HG02763 (cell line): ENCODE data around the gene MRPL24.
A peak's percentile ranks its signal among the peaks of the same experiment; 100 is the strongest.
"Not testable (repeated sequence)": the region's sequence is repeated elsewhere in the genome, so short reads cannot be mapped to it uniquely, and the experiment has no call there.

ENCODE experiments used
- ATAC-seq: cut with Tn5 transposase; IDR thresholded peaks from one replicate; pipeline ENCODE4 v1.9.1; 2021; ENCODE audit warnings: mild to moderate bottlenecking, moderate library complexity; ENCODE audit not compliant: unreplicated experiment

The MRPL24 gene

DNA sequence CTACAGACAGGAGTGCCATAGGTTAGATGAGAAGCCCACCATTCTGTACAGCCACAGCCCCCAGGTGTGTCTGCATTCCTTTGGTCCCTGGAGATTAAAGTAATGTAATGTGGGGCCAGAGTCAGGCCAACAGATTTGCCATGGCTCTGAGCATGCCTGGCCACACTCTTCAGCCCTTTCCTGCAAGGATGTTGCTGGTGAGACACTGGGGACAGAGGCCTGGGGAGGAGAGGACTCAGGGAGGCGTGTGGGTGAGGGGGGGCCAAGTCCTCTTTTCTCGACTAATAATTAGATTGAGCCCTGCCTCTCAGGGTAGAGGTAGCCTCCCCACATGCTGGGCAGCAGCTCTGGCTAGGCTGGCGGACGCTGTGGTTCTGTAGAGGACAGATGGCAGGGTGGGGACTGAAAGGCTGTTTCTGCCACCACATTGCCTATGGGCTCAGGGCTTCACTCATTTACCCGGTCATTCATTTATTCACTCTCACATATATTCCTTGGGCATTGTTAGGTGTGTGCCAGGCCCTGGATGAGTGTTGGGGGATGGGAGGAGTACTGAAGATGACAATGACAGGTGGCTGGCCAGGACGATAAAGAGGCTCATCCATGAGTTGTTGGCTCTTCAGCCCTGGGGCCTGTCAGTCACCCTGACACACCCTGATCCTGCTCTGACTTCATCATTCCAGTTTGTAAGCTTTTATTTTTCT lies 19.4 kb upstream of the MRPL24 start:
- no peak for ATAC-seq

DNA sequence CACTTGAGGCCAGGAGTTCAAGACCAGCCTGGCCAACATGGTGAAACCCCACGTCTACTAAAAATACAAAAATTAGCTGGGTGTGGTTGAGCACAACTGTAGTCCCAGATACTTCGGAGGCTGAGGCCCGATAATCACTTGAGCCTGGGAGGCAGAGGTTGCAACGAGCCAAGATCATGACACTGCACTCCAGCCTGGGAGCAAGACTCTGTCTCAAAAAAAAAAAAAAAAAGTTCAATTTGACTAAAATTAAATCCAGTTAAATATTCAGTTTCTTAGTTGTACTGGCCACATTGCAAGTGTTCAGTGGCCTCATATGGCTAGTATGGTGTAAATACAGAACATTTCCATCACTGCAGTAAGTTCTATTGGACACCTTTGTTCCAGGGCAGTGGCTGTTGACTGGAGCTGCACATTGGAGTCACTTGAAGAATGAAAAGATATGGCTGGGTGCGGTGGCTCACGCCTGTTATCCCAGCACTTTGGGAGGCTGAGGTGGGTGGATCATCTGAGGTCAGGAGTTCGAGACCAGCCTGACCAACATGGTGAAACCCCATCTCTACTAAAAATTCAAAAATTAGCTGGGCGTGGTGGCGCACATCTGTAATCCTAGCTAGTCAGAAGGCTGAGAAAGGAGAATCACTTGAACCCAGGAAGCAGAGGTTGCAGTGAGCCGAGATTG lies 16.8 kb upstream of the MRPL24 start:
- ATAC-seq = not testable (repeated sequence)

DNA sequence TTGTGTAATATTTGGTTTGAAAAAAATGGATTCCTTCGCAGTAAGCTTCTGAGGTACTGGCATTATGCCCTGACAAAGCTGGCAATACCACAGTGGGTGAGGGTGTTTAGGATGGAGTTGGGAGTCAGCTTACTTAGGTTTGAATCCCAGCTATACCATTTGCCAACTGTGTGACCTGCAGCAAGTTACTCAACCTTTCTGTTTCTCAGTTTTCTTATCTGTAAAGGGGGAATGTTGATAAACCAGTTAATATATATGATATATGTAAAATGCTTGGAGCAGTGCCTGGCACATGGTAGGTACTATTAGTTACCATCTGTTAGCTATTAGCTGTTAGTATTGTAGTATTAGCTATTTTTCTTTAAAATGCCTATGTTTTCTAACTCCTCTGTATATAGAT lies 15.5 kb upstream of the MRPL24 start:
- no peak for ATAC-seq

DNA sequence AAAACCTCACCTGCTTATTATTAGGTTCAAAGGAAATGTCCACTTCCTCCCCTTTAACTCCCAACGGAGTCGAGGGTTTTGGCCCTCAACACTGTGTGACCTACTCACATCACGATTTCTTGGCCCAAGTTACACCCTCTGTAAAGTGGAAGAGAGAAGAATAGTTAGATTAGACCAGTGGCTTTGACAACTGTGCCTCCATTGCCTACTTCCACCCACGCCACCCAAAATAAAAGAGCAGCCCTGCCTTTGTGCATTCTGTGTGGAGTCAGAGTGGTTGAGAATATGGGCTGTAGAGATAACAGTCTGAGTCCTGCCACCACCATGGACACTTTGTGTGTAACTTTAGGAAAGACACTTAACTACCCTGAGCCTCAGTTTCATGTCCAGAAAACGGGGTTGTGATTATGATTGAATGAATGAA lies 14.7 kb upstream of the MRPL24 start:
- no peak for ATAC-seq

DNA sequence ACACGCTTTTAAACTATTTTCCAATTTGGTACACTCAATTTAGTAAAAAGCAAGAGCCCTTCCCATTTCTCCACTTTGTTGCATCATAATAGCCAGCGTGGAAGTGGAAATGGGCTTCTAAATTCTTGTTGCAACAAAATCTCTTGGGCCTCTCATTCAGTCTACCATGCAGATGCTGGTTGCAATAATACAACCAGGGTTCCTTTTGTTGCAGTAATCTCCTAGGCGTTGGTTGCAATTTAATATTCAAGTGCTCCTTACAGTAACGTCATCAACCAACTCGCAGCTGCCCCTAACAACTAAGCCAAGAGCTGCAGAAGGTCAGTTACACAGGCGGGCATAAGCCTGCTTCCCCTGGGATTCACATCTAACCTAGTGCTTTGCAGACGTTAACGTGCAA lies 13.3 kb upstream of the MRPL24 start:
- no peak for ATAC-seq

DNA sequence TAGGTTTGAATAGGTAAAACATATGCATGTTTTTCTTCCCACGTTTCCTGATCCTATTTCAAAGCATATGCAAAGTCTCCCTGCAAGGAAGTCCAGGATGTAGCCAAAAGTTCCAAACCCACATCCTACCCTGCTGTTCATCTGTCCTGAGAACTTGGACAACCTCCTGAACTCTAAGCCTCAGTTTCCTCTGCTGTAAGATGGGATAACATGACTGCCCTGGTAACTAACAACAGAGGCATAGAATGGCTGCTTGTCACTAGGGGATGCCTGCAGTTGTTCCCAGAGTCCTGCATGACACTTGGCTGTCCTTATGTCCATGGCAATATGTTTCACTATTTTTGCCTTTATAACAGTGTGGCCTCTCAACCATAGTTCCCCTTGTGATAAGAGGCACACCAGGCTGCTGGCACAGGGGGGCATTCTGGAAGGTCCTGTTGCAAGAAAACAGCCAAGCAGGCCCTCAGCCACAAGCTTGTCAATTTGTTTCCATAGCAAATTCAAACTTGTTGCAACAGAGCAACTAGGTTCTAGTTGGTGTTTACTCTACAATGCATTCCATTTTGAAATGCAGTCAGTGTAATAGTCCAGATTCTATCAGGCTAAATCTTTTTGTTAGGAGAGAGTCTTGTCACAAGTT lies 12.1 kb upstream of the MRPL24 start:
- no peak for ATAC-seq

DNA sequence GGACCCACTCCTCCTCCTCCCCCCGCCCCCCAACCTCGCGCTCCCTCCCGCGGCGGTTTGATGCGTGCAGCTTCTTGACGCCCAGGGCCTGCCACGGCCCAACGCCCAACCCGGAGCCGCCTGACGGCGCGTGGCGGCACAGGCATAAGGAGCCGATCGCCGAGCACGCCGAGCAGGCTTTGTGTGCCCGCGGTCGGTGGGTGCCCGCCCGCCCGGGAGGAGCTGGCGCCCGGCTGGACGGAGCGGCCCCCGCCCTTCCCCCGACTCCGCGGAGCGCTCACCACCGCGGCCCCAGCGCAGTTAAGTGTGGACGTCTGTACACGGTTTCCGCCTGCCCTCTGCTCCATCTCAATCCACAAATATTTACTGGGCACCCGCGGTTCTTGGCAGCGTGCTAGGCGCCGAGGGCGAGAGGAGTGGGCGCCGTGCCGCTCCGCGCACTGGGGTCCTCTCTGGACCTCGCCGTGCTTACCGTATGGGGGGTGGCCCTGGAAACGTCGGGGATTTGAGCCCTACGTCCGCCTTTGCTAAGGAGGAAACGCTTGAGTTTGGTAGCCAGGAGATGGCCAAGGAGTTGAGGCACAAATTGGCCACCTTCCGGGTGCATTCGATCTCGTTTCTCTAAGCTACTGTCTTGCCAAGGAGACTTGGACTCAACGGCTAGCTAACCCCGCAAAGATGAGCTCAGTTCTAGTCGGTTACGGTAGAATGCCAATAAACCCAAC lies 11.0 kb upstream of the MRPL24 start:
- peak; percentile 71 for ATAC-seq

DNA sequence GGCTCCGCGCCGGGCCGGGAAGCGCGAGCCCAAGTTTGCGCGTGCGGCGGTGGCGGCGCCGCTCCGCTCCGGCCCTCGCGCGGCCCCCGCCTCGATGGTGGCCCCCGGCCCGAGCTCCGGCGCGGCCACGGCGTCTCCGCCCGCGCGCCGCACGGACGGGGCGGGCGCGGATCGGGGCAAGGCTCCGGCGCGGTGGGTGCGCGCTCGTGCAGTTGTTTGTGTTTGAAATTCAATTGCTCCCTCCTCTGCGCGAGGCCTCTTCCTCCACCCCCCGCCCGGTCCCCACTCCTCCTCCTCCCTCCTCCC lies 10.5 kb upstream of the MRPL24 start, which contains the start of gene HDGF:
HDGF (minus strand) TSS at position 225 of the 306 bp plus-strand sequence. CDS start 246 bp downstream, outside the sequence.
- peak; percentile 15 for ATAC-seq

DNA sequence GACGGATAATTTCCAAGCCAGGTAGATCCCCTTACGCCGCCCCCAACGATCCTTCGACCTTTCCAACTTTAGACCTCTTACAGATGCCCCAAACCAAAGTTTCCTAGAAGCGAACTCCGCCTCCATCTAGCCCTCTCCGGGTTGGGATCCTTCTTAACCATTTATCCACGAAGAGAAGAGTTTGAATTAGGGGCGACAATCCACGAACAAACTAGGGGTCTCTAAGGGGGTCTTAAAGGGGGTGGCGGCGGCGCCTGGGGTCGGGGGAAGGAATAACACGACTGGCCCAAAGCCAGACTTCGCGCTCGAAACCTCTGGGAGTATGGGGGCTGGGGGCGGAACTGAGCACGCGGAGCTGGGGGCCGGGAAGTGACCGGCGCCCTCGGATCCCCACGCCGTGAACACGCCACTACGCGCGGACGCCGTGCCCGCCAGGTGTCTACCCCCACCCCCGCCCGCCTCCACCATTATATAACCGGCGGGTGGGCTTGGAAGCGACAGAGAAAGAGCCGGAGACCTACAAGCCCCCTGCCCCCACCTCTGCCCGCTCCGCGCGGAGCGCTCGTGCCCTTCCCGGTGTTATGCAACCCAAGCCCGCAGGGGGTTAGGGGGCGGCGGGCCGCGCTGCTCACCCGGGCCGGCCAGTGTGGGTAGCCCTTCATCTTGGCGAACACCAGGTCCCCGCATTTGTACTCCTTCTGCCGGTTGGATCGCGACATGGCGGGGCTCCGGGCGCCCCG lies 10.0 kb upstream of the MRPL24 start:
- peak; percentile 3 for ATAC-seq

DNA sequence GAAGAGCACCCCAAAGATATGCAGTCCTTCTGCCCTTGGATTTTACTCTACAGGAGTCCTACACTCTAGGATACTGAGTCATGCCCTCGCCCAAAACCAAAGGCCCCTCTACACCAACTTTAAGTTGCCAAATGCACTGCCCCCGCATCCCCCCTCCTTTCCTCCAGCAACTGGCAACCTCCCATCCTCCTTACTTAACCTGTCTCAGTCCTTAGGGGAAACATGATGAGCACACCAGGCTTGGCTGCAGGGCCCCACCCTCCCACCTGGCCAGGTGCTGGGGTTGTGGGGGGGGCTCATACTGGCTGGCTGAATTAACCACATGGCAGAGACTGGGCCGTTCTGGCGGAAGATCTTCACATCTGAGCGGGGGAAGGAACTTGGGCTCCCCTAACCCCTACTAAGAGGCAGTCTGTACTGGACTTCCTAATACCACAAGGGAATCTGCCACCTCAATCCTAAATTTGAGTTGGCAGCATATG lies 9.3 kb upstream of the MRPL24 start:
- ATAC-seq = no peak

DNA sequence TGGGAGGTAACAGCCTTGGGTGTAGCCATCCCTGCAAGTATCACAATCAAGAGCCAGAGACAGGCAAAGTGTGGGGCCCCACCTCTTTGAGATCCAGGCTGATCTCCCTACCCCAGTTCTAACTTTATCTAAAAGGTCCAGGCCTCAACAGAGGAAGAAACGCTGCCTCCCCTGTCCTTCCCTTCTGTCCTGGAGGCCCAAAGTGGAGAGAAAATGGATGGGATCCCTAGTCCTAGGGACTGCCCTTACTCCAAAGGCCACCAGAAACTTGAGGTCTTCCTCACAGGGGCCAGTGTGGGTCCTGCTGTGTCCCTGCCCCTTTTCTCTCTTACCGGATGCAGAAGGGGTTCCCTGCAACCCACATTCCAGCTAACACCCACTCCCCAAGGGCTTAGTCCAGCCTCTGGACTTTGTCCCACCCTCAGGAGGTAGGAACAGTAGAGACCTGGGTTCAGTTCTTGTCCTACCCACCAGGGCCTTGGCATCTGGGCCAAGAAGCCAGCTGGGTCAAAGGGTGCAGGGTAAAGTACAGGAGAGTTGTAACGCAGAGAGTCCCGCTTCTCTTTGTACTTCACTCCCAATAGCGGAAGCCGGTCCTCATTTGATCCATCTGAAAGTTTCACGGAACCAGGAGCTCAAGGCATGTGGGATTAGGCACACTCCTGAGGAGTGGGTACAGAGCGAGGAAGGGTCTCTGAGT lies 8.7 kb upstream of the MRPL24 start:
- ATAC-seq = no peak

DNA sequence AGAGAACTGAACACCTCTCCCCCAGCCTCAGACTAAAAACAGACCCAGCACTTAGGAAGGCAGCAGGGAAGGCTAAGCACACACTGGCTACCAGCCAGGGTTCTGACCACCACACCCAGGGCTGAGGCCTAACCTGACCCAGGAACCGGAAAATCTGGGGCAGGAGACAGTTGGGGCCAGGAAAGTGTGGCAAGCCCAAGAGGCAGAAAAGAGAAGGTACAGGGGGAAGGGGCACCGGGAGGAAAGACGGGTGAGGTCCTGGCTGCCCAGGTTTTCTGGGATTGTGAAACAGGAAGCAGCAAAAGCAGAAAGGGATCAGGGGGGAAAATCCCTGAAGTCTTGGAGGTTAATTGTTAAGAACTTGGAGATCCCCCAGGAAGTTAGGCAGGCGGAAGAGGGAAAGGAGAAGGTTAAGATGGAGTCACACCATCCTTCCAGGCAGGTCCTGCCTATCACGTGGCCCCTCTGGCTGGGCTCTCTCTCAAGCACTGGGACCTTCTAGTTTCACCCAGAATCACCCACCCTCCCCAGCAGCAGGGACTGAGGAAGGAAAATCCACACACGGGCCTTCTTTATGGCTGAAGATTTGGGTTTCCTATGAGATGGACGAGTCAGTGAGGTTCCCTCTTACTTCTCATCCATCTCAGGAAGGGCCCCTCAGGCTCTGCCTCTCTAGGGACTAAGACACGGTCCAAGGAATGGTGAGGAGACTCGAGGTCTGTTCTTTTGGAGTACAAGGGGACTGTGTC lies 8.0 kb upstream of the MRPL24 start:
- ATAC-seq = no peak

DNA sequence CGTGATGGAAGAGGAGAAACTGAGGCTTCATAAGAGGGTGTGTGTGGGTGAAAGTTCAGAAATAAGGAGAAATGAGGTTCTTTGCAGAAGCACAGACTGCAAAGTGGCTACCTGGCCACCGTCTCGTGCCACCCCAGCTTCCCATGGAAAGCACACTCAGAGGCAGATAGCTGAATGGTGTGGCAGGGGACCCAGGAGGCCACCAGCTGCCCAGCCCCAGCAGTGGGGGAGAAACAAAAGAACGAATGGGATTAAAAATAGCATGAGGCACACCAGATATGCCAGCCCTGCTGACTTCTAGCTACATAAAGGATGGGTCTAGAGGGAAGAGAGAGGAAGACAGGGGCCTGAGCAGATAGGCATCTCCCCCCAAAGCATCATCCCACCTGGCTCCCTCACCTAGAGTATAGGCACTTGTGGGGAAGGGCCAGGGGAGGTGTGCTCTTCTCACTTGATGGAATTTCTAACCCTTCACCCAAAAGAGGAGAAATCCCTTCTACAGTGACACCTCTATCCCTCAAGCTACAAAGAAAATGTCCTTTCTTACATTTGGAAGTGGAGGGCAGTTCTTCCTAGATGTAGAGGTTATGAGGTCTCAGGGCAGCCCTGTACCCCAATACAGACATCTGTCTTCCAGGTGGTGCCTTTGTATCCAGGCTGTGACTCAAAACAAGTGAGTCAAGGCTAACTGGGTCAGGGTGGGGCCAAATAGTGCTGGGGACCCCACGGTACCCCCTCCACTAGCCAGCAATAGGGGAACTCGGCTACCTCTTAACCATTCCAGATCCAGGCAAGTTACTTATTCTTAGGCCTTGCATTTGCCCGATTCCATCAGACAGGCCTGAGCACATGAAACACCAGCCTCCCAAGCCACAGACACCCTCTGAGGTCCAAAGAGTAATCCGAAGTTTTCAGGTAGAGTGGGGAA lies 7.1 kb upstream of the MRPL24 start:
- ATAC-seq = no peak

DNA sequence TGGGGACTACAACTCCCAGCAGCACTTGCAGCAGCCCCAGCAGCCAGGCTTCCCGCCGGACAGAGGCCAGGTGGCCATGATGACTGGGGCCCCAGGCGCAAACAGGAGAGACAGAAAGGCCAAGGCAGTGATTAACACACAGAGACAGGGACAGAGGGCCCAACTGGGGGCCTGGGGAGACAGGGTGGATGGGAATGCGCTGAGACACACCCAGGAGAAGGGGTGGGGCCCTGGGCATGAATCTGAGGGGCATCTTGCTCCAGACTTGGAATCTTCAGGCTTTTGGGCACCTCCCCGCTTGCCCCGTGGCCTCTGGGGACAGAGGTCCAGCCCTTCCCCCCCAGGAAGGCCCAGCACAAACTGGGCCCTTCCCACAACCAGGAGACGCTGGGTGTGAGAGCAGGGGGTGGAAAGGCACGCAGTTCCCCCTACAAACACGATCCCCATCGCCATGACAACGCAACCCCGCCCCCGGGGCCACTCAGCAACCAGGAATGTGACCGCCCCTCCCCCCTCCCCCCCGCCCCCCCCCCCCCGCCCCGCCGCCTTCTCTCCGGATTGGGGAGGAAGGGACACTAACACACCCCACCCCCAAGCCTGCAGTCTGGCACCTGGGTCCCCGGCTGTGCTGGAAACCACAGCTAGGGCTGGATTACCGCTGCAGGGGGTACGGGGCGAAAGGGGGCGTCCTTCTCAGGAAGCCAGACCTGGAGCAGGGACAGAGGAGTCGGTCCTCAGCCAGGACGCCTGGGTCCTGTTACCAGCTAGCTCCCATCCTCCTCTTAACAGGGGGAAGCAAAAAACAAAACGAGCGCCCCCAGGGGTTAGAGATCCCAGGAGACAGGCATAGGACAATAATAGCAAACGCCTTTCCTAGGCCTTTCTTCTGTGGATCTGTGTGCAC lies 6.1 kb upstream of the MRPL24 start:
- no peak for ATAC-seq

DNA sequence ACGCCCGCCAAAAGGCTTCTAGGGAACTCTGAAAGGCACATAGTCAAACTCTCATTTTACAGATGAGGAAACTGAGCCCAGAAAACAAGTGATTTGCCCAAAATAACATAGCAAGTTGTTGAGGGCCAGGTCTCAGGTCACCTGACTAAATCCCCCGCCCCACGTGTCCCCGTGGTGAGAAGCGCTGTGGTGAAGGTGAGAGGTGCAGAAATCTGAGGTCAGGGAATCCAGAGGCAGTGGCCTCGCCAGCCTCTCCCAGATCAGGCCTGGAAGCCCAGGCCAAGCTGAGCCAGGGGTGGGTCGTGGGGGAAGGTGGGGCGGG lies 5.5 kb upstream of the MRPL24 start:
- ATAC-seq = no peak

DNA sequence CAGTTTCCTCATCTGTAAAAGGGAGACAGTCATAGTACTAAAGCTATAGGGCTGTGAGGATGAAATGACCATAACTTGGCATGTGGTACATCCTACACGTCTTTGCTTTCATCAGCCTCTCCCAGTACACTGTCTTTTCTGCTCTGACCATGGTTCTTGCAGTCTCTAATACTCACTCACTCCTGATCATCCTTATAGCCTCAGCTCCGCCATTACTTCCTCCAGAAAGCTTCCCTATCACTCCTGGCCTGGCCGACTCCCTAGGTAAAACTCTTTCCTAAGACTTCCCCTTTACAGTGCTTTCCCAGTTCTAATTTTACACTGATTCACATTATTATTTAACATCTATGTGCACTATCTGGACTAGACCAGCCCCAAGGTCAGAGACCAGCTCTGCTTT lies 5.0 kb upstream of the MRPL24 start:
- ATAC-seq = no peak

DNA sequence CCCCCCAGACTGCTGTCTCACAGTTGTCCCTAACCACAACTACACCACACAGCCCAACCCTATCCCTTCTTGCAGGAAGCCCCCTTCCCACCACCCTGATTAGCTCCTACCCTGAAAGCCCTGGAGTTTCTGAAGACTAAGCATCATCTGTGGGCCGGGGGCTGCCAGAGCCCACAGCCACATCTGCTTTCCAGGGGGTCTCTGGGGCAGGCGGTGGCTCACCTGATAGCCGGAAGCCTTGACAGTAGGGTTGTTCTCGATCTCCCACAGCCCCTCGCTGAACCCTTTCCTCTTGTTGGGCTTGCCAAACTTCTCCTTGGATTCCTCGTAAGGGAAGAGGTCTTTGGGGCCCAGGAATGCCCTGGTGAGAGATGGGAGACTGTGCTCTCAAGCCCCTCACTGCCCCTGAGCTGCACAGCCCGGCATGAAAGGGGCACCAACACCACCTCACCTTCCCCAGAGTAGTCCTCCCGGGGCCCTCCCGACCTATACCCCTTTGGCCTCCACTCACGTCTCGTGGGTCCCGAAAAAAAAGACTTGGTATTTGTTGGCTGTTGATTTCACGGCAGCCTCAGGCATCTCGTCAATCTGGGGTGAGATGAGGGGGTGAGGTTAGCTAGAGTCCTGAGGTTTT lies 4.0 kb upstream of the MRPL24 start:
- ATAC-seq = no peak
